Right ventricle myocardium inferior (tissue), 1 donor: ENCODE data around the gene VAT1L. TPM values are rescaled to one million over a fixed set of nuclear protein-coding genes. Genes with fewer than 3 reads are reported as not detected.
"Not testable (repeated sequence)": the region's sequence is repeated elsewhere in the genome, so short reads cannot be mapped to it uniquely, and the experiment has no call there.

Source experiments
- ATAC-seq: fragments of 200-7000 bp; cut with Tn5 transposase; one replicate; pipeline ENCODE4 v1.9.1; 2020; ENCODE audit warnings: mild to moderate bottlenecking, moderate library complexity
- DNase-seq: peaks from one replicate; pipeline ENCODE4 v3.0.0; 2021; ENCODE audit errors: missing footprints
- intact Hi-C: fragments of 100-400 bp; cut with DNase I; formaldehyde crosslinking; loops from one replicate; pipeline ENCODE4 v1.11.0; 2022
- total RNA-seq: library from RNA; stranded (reverse); fragmentation: NEBNext Ultra II Directional; extraction: Animal tissue kit (Norgen Biotek cat#: 25700); gene quantifications from one replicate; pipeline ENCODE4 v1.2.1, GENCODE V29; 2021
- donor health status: DM: no; HTN: yes; CAD: no; lungs with severe emphysema.

Gene VAT1L
- total RNA-seq, 1 donor from 2014 or later = 20.6 TPM

DNA sequence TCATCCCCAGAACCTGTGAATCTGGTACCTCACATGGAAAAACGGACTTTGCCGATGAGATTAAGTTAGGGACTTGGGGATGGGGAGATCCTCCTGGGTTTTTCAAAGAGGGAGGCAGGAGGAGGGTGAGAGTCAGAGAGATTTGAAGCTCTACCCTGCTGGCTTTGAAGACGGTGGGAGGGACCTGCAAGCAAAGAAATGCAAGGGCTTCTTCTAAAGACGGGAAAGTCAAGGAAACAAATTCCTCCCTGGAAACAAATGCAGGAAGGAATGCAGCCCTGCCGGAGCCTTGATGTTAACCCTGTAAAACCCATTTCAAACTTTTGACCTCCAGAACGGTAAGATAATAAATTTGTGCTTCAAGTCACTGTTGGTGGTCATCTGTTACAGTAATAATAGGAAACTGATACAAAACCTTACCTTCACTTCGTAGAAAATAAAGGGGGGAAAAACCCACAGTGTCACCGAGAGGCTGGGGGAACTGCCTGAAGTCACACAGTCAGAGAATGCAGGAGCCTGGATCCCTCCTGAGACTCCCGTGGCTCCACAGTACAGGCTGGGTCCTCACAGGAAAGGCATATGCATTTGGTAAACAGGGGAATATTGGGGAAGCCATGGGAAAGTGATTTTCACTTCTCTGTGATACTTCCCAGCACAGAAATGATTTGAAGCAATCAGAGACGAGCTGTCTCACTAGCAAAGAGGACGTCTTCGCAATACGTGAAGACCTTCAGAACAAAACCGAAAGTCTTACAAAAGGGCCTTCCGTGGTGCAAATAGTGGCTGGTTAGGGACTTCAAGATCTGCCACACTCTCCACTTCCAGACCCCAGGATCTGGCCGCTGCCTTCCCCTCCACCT, 175.1 kb downstream of the VAT1L start:
- DNase-seq (no peak), ATAC-seq (no peak)
- intact Hi-C loops = no loop called here

DNA sequence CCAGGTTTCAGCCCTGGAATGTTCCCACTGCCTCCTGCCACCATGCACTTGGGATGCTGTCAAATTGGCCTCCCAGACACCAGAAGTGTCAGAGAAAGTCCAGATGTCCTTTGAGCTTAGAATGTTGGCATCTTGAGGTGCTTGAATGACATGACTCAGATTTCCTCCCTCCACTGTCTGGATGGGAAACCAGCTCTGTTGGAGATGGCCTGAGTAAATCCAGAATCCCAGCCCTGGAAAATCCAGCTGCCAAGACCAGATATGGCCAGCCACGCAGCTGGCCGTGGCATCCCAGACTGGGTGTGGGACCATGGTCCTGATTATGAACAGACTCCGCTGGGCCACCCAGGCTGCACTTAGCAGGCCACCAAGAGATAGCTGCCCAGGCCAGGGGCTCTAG, 177.0 kb downstream of the VAT1L start:
- ATAC-seq (peak; percentile 82), DNase-seq (no peak)
- intact Hi-C loops = no loop called here

DNA sequence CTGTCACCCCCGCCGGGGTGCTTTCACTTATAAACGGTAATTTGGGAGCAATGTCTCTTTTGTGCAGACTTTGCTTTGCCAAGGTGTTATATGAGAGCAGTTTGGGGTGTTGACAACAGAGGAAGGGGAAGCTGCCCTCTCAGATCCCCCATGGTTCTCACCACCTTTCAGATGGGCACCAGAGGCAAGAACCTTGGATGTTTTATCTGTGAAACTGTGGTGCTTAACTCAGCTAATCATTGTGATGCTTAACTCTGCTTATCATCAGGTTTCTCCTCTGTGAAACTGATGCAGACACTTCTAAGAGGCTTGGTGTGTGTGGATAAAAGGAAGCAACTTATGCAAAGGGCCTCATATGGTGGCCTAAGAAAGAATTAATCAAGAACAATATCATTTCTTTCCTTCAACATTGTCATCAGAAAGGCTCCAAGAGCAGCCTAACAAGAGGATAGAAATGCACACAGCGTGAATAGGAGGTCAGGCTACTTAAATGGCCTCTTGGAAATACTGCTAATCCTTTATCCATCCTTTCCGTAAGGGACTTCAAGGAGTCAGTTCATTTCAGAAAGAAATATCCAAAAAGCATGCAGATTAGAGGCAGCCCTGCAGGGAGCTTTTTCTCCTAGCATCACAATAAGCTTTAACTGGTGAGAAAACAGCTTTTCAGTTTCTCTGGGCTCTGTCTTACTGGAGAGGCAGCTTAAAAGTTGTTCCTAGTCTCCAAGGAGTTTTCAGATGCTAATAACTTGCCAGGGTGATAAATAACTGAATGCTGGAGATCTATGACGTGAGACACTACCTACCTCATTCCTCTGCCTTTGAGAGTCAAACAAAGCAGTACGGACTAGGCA, 178.9 kb downstream of the VAT1L start:
- intact Hi-C loops = no loop called here
- no peak for ATAC-seq
- DNase-seq = no peak

DNA sequence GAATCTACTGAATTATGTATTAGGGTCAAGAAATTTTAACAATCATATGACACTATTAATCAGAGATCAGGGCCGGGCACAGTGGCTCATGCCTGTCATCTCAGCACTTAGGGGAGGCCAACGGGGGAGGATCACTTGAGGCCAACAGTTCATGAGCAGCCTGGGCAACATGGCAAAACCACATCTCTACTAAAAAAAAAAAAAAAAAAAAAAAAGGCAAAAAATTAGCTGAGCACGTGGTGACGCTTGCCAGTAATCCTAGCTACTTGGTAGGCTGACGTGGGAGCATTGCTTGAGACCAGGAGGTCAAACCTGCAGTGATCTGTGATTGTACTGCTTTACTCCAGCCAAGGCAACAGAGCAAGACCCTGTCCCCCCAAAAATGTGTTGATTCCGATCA, 181.5 kb downstream of the VAT1L start:
- DNase-seq (no peak), ATAC-seq (no peak)
- intact Hi-C loops = loop anchor here (2.0 to 5.0 kb wide), 2 partner anchors 113 to 247 kb away; partner anchors contain the start of gene NUDT7

DNA sequence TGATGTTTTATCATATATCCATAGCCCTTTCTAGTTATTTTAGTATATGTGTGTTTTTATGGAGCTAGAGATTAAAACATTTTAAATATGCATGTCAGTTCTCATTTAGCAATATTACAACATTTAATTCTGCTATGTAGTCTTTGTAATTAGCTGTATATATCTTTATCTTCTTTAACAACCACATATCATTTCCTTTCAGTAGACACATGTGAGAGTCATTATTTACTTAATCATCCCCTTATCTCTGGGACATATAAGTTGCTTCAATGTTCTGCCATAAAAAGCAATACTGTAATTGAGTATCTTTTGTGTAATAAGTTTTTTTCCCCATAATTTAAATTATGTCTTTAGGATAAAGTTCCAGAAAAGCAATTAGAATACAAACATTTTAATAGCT, 182.0 kb downstream of the VAT1L start:
- intact Hi-C loops = loop anchor here (2.0 to 5.0 kb wide), 2 partner anchors 113 to 248 kb away; partner anchors contain the start of gene NUDT7
- no peak for ATAC-seq
- no peak for DNase-seq

DNA sequence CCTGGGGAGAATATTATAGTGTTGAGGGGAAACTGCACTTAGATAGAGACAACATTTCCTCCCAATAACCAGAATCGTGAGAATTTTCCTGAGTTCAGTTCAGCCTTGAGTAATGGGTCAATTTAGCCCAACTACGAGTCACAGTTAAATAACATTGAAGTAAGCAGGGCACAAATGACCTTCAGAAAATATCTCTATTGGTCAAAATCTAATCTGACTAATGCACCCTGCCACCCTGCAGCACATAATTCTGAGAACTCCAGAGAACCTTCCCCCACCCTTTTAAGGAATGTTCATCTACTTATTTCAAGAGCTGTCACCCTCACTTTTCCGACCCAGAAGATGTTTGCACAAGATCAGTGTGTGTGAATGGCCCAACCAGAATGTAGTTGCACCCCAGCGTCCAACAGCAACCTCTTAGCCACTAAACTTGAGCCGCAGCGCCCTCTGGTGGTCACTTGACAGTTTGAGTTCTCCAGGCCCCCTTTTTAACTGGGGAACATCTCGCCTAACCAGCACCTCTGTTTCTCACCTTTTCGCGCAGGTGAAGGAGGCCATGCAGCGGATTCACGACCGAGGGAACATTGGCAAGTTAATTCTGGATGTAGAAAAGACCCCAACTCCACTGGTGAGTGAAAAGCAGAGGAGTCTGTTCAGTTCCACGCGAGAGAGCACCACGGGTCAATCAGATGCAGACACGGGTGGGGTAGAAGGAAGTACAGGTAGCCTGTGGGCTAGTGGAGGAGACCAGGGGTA, 183.1 kb downstream of the VAT1L start:
- ATAC-seq (peak; percentile 86), DNase-seq (peak; percentile 90)
- intact Hi-C loops = loop anchor here (1.0 to 5.0 kb wide), 3 partner anchors 114 to 296 kb away; partner anchors contain the start of gene NUDT7

DNA sequence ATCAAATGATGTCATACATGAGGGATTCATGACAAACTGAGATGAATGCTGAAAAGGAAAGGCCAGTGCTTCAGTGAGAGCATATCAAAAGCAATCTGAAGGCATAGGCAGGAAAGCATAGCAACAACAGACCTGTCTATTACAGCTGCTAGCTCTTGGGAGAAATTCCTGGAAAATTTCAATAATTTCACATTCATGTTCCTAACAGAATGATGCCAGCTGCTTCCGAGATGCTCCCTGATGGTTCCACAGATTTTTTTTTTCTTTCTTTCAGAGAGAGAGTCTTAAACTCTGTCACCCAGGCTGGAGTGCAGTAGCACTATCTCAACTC, 183.7 kb downstream of the VAT1L start:
- DNase-seq (no peak), ATAC-seq (no peak)
- intact Hi-C loops = loop anchor here (5.0 kb wide), 1 partner anchor 115 kb away; no protein-coding TSS in a partner anchor

DNA sequence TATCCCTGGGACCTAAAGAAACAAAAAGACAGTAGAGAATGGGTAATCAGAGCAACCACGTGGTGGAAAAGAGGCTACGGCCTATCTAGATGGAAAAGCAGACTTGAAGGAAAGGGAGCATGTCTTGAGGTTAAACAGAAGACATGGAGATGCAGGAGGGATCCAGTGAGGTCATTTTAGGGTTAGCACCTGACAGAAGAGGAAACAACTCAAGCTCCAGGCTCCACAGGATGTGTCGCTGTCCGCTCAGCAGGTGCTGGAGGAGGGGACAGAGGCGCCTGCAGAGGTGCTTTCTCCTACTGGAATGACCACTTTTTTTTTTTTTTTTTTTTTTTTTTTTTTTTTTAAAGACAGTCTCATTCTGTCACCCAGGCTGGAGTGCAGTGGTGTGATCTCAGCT, 186.5 kb downstream of the VAT1L start:
- DNase-seq (no peak), ATAC-seq (no peak)
- intact Hi-C loops = loop anchor here (5.0 kb wide), 1 partner anchor 118 kb away; no protein-coding TSS in a partner anchor

DNA sequence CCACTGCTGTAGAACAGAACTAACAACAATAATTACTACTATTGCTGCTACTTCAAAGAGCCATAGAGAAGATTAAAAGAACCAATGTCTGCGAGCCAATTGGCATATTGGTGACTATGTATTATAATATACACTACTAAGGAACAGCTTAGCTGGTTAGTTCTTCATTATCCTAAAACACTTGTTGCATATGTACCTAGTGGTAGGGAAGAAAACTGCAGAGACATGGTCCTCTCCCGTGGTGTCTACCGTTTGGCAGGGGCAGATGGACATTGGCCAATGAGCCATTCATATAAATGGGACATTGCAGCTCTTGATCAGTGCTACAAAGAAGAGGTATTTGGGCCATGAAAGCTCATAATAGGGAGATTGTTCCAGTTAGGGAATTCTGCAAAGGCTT, 187.6 kb downstream of the VAT1L start:
- ATAC-seq = no peak
- intact Hi-C loops = no loop called here

DNA sequence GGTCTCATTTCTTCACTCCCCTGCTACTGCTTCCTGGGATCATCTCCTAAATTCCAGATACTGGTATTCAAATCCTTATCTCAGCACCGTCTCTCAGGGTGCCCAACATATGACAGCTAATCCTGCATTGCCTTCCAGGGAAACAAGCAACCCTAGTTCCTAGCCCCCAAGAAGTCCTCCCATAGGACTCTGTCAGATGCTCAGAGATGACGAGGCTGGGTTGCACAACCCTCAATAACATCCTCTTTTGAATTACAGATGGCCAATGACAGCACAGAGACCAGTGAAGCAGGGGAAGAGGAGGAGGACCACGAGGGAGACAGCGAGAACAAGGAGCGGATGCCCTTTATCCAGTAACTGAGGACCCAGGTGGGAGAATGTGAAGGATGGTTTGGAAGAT, 189.0 kb downstream of the VAT1L start:
- ATAC-seq (no peak), DNase-seq (no peak)
- intact Hi-C loops = no loop called here

More for the DNA sequence above, 187.6 kb downstream of the VAT1L start:
- no peak for DNase-seq

DNA sequence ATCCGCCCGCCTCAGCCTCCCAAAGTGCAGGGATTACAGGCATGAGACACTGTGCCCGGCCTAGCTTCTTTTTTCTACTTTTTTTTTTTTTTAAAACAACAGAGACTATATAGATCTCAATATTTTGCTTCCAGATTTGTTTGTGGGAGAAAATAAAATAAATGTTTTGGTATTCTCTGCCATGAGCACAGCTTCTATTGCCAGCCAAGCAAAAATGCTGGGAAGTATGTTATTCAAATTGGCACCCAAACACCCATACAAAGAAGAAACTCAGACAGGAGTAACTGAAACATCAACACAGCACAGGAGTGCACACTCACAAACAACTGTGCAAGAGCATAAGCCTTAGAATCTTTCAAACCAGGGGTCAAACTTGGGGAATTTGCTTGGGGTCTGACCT, 196.7 kb downstream of the VAT1L start:
- ATAC-seq = no peak
- DNase-seq = no peak
- intact Hi-C loops = no loop called here

DNA sequence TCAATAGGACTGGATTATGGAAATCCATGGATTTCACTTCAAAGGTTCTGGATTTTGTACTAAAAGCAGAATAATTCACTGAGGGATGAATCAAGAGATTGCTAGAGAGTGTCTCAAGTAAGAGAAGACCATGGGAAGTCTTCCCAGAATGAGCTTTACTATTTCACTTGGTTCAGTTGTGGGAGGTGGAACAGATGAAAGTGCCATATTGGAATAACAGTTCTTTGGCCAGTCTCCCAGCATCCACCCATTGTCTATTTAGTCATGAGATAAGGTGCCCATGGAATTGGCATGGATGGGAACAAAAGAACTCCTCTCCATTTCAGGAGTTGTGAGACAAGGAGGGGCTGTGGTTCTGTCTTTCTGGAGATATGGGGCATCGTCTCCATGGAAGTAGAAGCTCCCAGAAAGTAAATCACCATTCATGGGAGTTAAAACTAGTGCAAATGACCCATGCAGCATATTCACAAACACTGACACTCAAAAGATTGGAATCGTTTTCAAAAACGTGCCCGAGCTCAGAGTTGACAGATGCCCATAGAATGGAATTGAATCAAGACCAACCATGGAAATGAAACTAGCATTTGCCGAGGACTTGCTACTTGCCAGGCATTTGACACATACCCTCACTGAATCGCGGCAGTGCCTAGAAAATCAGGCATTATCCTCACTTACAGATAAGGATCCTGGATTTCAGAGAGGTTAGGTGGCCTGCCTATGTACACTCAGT, 197.8 kb downstream of the VAT1L start:
- ATAC-seq = no peak
- no peak for DNase-seq
- intact Hi-C loops = no loop called here

DNA sequence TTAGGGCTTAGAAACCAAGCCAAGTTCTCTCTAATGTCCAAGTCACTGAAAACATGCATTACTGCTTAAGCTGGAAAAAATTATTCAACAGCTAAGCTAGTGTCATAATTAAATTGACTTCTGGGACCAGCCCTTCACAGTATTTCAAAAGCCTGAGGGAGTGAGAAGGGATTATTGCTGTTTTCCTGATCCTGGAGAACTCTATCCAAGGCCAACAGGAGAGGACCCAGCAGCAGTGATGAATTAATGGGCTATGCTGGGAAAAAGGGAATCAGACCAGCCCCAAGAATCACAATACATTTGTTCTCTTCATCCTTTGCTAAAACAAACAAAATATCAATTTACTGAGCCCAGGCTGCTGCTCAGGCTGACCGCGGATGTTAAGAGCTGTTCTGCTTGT, 199.4 kb downstream of the VAT1L start:
- DNase-seq = no peak
- intact Hi-C loops = no loop called here
- ATAC-seq = no peak

DNA sequence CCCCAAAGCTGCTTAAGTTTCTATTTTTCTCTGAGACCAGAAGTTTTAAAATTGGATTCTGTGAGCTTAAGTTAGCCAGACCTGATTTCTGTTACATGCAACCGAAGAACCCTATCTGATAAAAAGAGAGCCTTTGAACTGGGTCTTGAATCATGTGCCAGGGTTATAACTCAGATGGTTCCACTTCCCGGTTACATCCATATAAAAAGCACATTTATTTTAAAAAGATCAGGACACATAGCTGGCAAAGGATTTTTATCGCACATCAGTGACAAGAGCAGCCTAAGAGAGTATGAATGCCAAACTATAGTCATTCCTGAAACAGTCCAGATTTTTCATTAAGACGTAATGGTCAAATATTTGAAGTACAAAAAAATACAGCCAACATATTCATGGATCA, 201.5 kb downstream of the VAT1L start:
- ATAC-seq (no peak), DNase-seq (no peak)
- intact Hi-C loops = no loop called here

DNA sequence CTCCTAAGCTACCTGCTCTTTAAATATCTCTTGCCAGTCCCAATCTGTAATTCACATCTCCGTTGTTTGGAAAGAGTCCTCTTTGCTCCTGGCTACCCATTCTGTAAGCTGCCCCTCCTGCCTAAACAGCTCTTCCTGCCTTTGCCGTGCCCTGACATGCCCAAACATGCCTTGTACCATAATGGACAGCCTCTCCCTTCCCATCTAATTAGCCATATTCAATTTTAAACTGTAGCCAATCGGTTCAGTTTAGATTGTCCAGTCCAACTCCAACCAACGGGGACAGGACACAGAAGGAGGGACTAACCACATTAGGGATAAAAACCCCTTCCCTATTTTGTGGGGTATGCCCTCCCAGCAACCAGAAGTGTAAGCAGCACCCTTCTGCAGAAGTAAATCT, 203.3 kb downstream of the VAT1L start:
- DNase-seq = no peak
- intact Hi-C loops = no loop called here
- no peak for ATAC-seq

DNA sequence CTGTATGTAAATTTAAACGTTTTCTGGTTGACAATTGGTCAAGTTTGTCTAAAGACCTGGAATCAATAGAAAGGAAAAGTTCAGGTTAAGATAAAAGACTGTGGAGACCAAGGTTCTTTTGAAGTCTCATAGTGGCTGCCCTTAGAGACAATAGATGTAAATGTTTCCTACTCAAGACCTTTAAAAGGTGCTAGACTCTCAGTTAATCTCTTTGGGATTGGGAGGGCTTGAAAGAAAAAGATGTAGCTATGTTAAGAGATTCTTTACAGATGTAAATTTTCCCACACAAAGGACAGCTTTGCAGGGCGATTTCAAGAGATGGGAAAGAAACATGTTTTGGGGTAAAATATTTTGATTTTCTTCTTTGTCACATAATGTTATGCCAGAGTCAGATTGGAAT, 204.0 kb downstream of the VAT1L start:
- ATAC-seq, intact Hi-C loops, DNase-seq: not testable (repeated sequence)

DNA sequence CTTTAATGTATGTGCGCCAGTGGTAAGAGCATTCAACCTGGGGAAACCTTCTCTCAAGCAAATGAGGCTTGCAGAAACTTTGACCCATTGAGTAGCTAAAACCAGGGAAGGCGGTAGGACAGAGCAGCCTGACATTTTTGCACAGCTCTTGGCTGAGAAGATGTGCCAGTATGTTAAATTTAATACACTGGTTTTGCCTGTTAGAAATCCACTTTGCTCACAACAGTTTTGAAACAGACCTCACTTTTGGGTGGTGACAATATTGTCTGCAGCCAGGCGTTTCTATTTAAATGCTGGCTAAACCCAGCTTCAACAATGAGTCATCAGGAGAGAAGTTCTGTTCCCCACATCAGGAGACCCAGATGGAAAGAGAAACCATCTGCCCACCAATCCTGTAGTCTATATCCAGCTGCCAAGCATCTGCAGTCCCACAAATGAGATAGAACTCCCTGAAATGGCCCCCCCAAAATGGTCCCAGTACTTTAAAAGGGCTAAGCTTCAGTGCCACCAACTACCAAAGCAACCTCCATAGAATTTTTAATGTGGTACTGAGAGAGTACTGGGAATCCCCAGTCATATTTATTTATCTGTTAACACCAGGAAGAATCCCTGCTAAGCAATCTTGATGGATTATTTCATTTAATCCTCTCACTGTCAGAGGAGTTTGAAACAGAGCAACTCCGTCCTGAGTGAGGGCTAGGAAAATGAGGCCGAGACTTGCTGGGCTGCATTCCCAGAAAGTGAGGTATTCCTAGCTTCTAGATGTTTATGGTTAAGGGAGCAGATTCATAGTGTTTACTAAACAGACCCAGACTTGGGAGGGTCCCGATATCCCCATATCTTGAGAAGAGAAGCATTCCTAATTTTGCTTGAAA, 205.0 kb downstream of the VAT1L start:
- DNase-seq (no peak), ATAC-seq (peak; percentile 72)
- intact Hi-C loops = no loop called here
